GM23248 (cell line): Measurements from ENCODE around the gene TMEM253. TPM values are rescaled to one million over a fixed set of nuclear protein-coding genes. Genes with fewer than 3 reads are reported as not detected.

Source experiments
- DNase-seq: peaks from one replicate; pipeline ENCODE4 v3.0.0-alpha.2; 2015
- H2AFZ ChIP-seq: fragments of 200-600 bp; sonication (generic); 2 replicates; pipeline ENCODE4 v1.6.1; 2016; ENCODE audit warnings: antibody characterized with exemption
- H3F3A ChIP-seq: fragments of 200-600 bp; sonication (generic); 2 replicates; pipeline ENCODE4 v1.6.1; 2016; ENCODE audit warnings: mild to moderate bottlenecking, antibody characterized with exemption, mixed run types; ENCODE audit not compliant: insufficient read depth
- H3K27ac ChIP-seq: fragments of 200-600 bp; sonication (generic); 2 replicates; pipeline ENCODE4 v1.5.1; 2016; ENCODE audit warnings: mild to moderate bottlenecking
- H3K27me3 ChIP-seq: fragments of 200-600 bp; sonication (generic); replicated peaks from 2 replicates; pipeline ENCODE4 v1.6.1; 2016; ENCODE audit warnings: mild to moderate bottlenecking; ENCODE audit not compliant: insufficient read depth
- H3K36me3 ChIP-seq: fragments of 200-600 bp; sonication (generic); 2 replicates; pipeline ENCODE4 v1.6.1; 2016; ENCODE audit warnings: low read depth, mild to moderate bottlenecking
- H3K4me1 ChIP-seq: fragments of 200-600 bp; sonication (generic); 2 replicates; pipeline ENCODE4 v1.6.1; 2016; ENCODE audit warnings: mild to moderate bottlenecking; ENCODE audit not compliant: insufficient read depth
- H3K4me2 ChIP-seq: fragments of 200-600 bp; sonication (generic); one replicate; pipeline ENCODE4 v1.6.1; 2016; ENCODE audit warnings: mild to moderate bottlenecking; ENCODE audit not compliant: unreplicated experiment
- H3K4me3 ChIP-seq: fragments of 200-600 bp; sonication (generic); 2 replicates; pipeline ENCODE4 v1.5.1; 2016; ENCODE audit warnings: mild to moderate bottlenecking
- H3K79me2 ChIP-seq: fragments of 200-600 bp; sonication (generic); 2 replicates; pipeline ENCODE4 v1.6.1; 2016; ENCODE audit warnings: mild to moderate bottlenecking; ENCODE audit not compliant: insufficient read depth
- H3K9ac ChIP-seq: fragments of 200-600 bp; sonication (generic); 2 replicates; pipeline ENCODE4 v1.6.1; 2016; ENCODE audit warnings: mild to moderate bottlenecking
- H3K9me2 ChIP-seq: fragments of 200-600 bp; sonication (generic); 2 replicates; pipeline ENCODE4 v1.6.1; 2016; ENCODE audit warnings: mixed run types, mild to moderate bottlenecking, moderate library complexity; ENCODE audit not compliant: insufficient read depth
- H3K9me3 ChIP-seq: fragments of 200-600 bp; sonication (generic); one replicate; pipeline ENCODE4 v1.6.1; 2017; ENCODE audit warnings: low read depth
- H4K20me1 ChIP-seq: fragments of 200-600 bp; sonication (generic); 2 replicates; pipeline ENCODE4 v1.6.0; 2016; ENCODE audit not compliant: insufficient read depth
- EZH2 ChIP-seq: fragments of 200-600 bp; sonication (generic); IDR thresholded peaks from 2 replicates; pipeline ENCODE4 v1.6.1; 2018; ENCODE audit warnings: antibody characterized with exemption, mild to moderate bottlenecking; ENCODE audit not compliant: insufficient read depth, poor library complexity, severe bottlenecking
- EZH2phosphoT487 ChIP-seq: fragments of 200-600 bp; sonication (generic); IDR thresholded peaks from 2 replicates; pipeline ENCODE4 v1.6.1; 2018; ENCODE audit warnings: antibody characterized with exemption, moderate library complexity, mild to moderate bottlenecking, low read depth; ENCODE audit not compliant: insufficient read depth
- WGBS, 2 experiments: methylation state at CpG; one replicate each; pipeline ENCODE4 v1.1.6; 2015 to 2017; ENCODE audit warnings: low lambda C conversion rate in 2 of 2, low coverage in 1 of 2; ENCODE audit errors: missing lambda C conversion rate in 2 of 2; 5-methylcytosine and 5-hydroxymethylcytosine counted together
- in situ Hi-C: fragments of 300-500 bp; cut with MboI; formaldehyde crosslinking; loops from 2 replicates; pipeline ENCODE4 v1.15.0; 2020
- polyA plus RNA-seq: library from polyadenylated mRNA; unstranded; fragments of >200 nt; fragmentation: Nextera tagmentation; extraction: Ambion mirVana; gene quantifications from 2 replicates; pipeline ENCODE4 v1.2.1, GENCODE V29; 2016
- total RNA-seq: library from RNA; depleted of rRNA; stranded (reverse); fragments of >200 nt; shearing (Covaris generic); gene quantifications from 2 replicates; pipeline ENCODE4 v1.2.3, GENCODE V29; 2014

Gene TMEM253
- total and polyA plus RNA-seq, 2 experiments from 2014 or later = 0.97 TPM; not detected in 1

DNA sequence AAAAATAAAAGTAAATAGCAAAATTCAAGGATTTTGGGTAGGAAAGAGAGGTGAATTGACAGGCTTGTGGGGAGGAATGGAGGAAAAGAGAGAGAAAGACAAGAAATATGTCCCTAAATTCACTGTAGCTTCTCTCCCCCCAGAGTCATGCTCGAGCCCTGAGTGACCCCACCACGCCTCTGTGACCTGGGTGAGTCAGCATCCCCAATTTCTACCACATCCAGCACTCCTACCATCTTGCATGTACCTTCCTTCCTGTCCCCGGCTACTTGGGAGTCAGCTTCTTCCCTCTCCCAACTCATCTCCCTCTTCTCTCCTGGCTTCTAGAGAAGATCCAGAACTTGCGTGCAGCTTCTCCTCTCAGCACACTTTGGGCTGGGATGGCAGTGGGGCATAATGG lies 12.2 kb upstream of the TMEM253 start:
- Histone ChIP-seq H3K4me1 (peaks cover 32% of the 10 kb centered on the region), H3K9me2 (no peaks in the 10 kb centered on the region), H3K79me2 (no peaks in the 10 kb centered on the region), H2AFZ (no peak overlapping the region), H3K4me3 (no peak overlapping the region), H3K4me2 (no peak overlapping the region), H3K9me3 (no peaks in the 10 kb centered on the region), H4K20me1 (no peaks in the 10 kb centered on the region), H3K36me3 (peaks cover 15% of the 10 kb centered on the region; the same call in 1 of the 2 replicates), H3F3A (peaks cover 56% of the 10 kb centered on the region), H3K27me3 (no peaks in the 10 kb centered on the region), H3K27ac (peak overlapping the region; percentile 95; the same call in 1 of the 2 replicates), H3K9ac (no peak overlapping the region)
- 72 to 75% methylated on average over 4 of the region's 4 CpGs for WGBS, 2 experiments
- no peak for DNase-seq
- in situ Hi-C loops = no loop called here
- TF ChIP-seq EZH2 = no peak
- TF ChIP-seq EZH2phosphoT487 = no peak

DNA sequence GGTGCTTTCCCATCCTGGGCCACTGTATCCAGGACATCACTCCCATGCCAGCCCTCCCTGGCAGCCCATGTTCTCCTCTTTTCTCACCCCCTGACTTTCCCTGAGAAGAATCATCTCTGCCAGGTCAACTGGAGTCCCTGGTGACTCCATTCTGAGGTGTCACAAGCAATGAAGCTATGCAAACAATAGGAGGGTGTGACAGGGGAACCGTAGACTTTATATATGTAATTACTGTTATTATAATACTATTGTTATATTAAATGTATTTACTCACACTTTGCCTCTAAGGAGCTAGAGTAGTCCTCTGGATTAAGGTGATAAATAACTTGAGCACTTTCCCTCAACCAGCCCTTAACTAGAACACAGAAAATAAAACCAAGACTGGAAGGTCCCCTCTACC lies 11.6 kb upstream of the TMEM253 start:
- no peak overlapping the region for H3K4me2 ChIP-seq
- H3K36me3 ChIP-seq = peaks cover 15% of the 10 kb centered on the region; the same call in 1 of the 2 replicates
- H3K9me3 ChIP-seq = no peaks in the 10 kb centered on the region
- TF ChIP-seq EZH2phosphoT487 = no peak
- TF ChIP-seq EZH2 = no peak
- H4K20me1 ChIP-seq = no peaks in the 10 kb centered on the region
- in situ Hi-C loops = no loop called here
- H3K79me2 ChIP-seq = no peaks in the 10 kb centered on the region
- H3K4me1 ChIP-seq = peaks cover 32% of the 10 kb centered on the region
- DNase-seq = no peak
- H3K27ac ChIP-seq = 0 out of 2 replicates have a peak overlapping the region, but pooled peaks have one; percentile 95
- H3K4me3 ChIP-seq = no peak overlapping the region
- H3K27me3 ChIP-seq = no peaks in the 10 kb centered on the region
- H2AFZ ChIP-seq = no peak overlapping the region
- H3K9me2 ChIP-seq = no peaks in the 10 kb centered on the region
- H3F3A ChIP-seq = peaks cover 53% of the 10 kb centered on the region
- WGBS, 2 experiments = 45 to 59% methylated on average over 1 of the region's 1 CpG
- H3K9ac ChIP-seq = no peak overlapping the region

DNA sequence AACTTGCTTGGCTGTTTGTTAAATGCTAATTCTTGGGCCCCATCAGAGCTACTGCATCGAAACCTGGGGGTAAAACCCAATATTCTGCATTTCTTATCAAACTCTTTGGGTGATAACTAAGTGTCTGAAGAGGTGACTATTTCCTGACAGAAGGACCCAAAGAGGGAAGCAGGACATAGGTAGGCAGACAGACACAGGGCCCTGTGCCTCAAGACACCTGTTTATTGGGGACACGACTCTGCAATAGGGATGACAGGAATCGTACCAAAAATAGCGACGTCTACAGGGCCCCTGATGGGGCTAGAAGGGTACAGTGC lies 11.0 kb upstream of the TMEM253 start:
- no peaks in the 10 kb centered on the region for H3K79me2 ChIP-seq
- no peaks in the 10 kb centered on the region for H3K9me2 ChIP-seq
- no peak overlapping the region for H3K4me3 ChIP-seq
- no peak overlapping the region for H3K9ac ChIP-seq
- no peaks in the 10 kb centered on the region for H4K20me1 ChIP-seq
- 96% methylated on average over 5 of the region's 5 CpGs for WGBS, 2 experiments
- H3K27me3 ChIP-seq = no peaks in the 10 kb centered on the region
- no peak overlapping the region for H3K4me2 ChIP-seq
- H3K9me3 ChIP-seq = no peaks in the 10 kb centered on the region
- H3F3A ChIP-seq = peaks cover 48% of the 10 kb centered on the region
- H2AFZ ChIP-seq = no peak overlapping the region
- in situ Hi-C loops = loop anchor here (10.0 kb wide), 1 partner anchor 75 kb away; no protein-coding TSS in a partner anchor
- H3K36me3 ChIP-seq = peaks cover 15% of the 10 kb centered on the region; the same call in 1 of the 2 replicates
- TF ChIP-seq EZH2 = no peak
- no peak for TF ChIP-seq EZH2phosphoT487
- DNase-seq = no peak
- no peak overlapping the region for H3K27ac ChIP-seq
- peaks cover 26% of the 10 kb centered on the region for H3K4me1 ChIP-seq

DNA sequence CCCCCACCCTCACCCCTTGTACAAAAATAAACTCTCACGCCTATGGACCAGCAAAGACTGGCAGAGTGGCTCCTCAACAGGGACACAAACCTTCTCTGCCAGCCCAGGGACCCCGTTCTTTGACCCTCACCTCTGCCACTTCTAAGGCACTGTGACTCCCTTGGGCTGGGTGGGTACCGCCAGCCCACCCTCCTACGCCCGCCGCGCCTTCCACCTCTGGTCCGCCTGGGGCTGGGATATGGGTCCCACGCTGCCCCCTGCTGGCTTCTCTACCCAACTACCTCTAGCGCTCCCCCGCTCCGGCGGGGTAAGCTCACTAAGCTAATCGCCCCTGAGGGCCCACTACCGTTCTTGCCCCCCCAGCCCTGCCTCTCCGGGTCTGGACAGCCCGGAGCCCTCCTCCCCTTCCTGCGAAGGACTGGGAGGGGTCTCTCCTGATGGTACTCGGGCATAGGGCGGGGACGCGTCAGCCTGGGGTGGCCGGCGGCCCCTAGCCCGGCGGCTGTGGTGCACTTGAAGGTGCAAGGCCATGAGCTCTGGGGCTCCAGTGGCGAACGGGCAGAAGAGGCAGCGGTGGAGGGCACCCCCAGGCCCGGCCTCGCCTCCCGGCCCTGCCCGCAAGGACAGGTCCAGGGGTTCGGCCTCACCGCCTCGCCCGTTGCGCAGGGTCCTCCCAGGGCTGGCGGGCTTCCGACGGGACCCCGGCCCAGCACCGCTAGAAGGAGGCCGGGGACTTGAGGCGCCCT lies 10.5 kb upstream of the TMEM253 start:
- 94% methylated on average over 33 to 45 of the region's 45 CpGs for WGBS, 2 experiments
- in situ Hi-C loops = loop anchor here (10.0 kb wide), 1 partner anchor 76 kb away; no protein-coding TSS in a partner anchor
- Histone ChIP-seq H2AFZ (no peak overlapping the region), H4K20me1 (no peaks in the 10 kb centered on the region), H3K4me3 (no peak overlapping the region), H3K4me1 (peaks cover 21% of the 10 kb centered on the region), H3K27me3 (no peaks in the 10 kb centered on the region), H3K36me3 (peaks cover 13% of the 10 kb centered on the region; the same call in 1 of the 2 replicates), H3F3A (peaks cover 49% of the 10 kb centered on the region), H3K9me3 (no peaks in the 10 kb centered on the region), H3K27ac (no peak overlapping the region), H3K4me2 (no peak overlapping the region), H3K9ac (no peak overlapping the region), H3K9me2 (no peaks in the 10 kb centered on the region), H3K79me2 (no peaks in the 10 kb centered on the region)
- DNase-seq = no peak
- TF ChIP-seq EZH2 (no peak), EZH2phosphoT487 (no peak)
